Psoas muscle (tissue), 8 donors: ENCODE data around the gene DYNC1LI1. TPM values are rescaled to one million over a fixed set of nuclear protein-coding genes. Genes with fewer than 3 reads are reported as not detected.
A peak's percentile ranks its signal among the peaks of the same experiment; 100 is the strongest.

Experiments
- ATAC-seq, 4 donors: fragments of 200-7000 bp; cut with Tn5 transposase; one replicate each; pipeline ENCODE4 v1.9.1; 2020; ENCODE audit warnings: moderate library complexity in 3 of 4, mild to moderate bottlenecking in 2 of 4
- DNase-seq, 2 donors: peaks; one replicate each; pipeline ENCODE4 v3.0.0-alpha.2; 2020
- H3K27ac ChIP-seq: fragments of 200-600 bp; one replicate; pipeline ENCODE4 v1.8.0; 2022
- H3K27me3 ChIP-seq, 3 donors: fragments of 200-600 bp in 1 of 3; one replicate each; pipeline versions ENCODE4 v1.6.1 to v1.8.0; 2013 to 2022; ENCODE audit warnings: low read length in 2 of 3, mild to moderate bottlenecking in 2 of 3, moderate library complexity in 1 of 3; ENCODE audit not compliant: insufficient read depth in 3 of 3
- H3K36me3 ChIP-seq, 2 donors: fragments of 200-600 bp in 1 of 2; one replicate each; pipeline versions ENCODE4 v1.6.1 to v1.8.0; 2013 to 2022; ENCODE audit warnings: low read depth in 1 of 2, mild to moderate bottlenecking in 1 of 2, moderate library complexity in 1 of 2; ENCODE audit not compliant: insufficient read depth in 1 of 2
- H3K4me1 ChIP-seq: fragments of 200-600 bp; one replicate; pipeline ENCODE4 v1.8.0; 2022
- H3K4me3 ChIP-seq: fragments of 200-600 bp; one replicate; pipeline ENCODE4 v1.8.0; 2022; ENCODE audit warnings: mild to moderate bottlenecking
- H3K9me3 ChIP-seq: fragments of 200-600 bp; one replicate; pipeline ENCODE4 v1.8.0; 2022
- WGBS, 3 donors: extraction: QIAGEN DNeasy Blood & Tissue Kit; methylation state at CpG; one replicate each; pipeline versions ENCODE4 v1.1.6 to v1.1.7; 2013; 5-methylcytosine and 5-hydroxymethylcytosine counted together
- intact Hi-C, 2 donors: fragments of 100-400 bp; cut with DNase I; formaldehyde crosslinking; loops; one replicate each; pipeline versions ENCODE4 v1.11.0 to v1.14.2; 2022
- polyA plus RNA-seq, 3 donors: library from polyadenylated mRNA; stranded (reverse); fragments of 200-250 nt; gene quantifications; one replicate each; pipeline ENCODE4 v1.2.3, GENCODE V29; 2013
- total RNA-seq, 4 donors: library from RNA; stranded (reverse); fragmentation: NEBNext Ultra II Directional in 2 of 4; extraction: Animal tissue kit (Norgen Biotek cat#: 25700) in 2 of 4; gene quantifications; one replicate each; pipeline versions ENCODE4 v1.2.1 to v1.2.4, GENCODE V29; 2021 to 2023
- TF ChIP-seq, protein P1 (sequence below): fragments of 200-600 bp; IDR thresholded peaks from one replicate; pipeline ENCODE4 v1.8.0; 2022; ENCODE audit warnings: antibody characterized with exemption
- donor health status: healthy with polysubstance abuse.
- donor health status: DM: no; HTN: no; CAD: no; lungs with moderate emphysema.
- donor health status: Bipolar disorder and iron deficiency.
- donor health status: healthy.
- donor health status: DM: yes; HTN: yes; CAD: no.
- donor health status: DM: no; HTN: no; CAD: no.
- donor health status: DM: no; HTN: no; CAD: no.
- donor health status: DM: yes; HTN: yes; CAD: no.

DYNC1LI1 gene
- total and polyA plus RNA-seq, 7 donors, result 37.4 to 56.8 (median 47.3) TPM

DNA sequence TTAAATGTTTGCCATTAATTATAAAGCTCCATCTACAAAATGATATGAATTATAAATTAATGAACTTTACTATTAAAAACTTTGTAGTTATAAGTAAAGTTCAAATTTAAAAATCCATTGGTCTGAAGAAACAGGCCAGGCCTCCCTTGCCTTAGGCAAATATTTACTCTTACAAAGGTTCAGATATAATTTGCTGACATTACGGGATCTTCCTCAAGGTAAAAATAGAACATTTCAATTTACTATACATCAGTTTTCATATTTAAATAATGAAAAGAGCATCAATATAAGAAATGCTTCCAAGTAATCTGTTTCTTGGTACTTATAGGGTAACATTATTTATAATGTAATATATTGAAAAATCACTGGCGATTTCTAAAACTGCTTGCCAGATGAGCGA, 71.7 kb downstream of the DYNC1LI1 start:
- Histone ChIP-seq H3K4me3 (no peak overlapping the region), H3K4me1 (peaks cover 22% of the 10 kb centered on the region), H3K27ac (no peak overlapping the region), H3K27me3 (no peaks in the 10 kb centered on the region), H3K9me3 (no peaks in the 10 kb centered on the region), H3K36me3 (no peaks in the 10 kb centered on the region)
- intact Hi-C loops, result no loop called here
- 97 to 98% (median 97%) methylated on average over 3 of the region's 3 CpGs for WGBS, 3 donors
- no peak for DNase-seq
- no peak for ATAC-seq
- TF ChIP-seq, protein P1, sequence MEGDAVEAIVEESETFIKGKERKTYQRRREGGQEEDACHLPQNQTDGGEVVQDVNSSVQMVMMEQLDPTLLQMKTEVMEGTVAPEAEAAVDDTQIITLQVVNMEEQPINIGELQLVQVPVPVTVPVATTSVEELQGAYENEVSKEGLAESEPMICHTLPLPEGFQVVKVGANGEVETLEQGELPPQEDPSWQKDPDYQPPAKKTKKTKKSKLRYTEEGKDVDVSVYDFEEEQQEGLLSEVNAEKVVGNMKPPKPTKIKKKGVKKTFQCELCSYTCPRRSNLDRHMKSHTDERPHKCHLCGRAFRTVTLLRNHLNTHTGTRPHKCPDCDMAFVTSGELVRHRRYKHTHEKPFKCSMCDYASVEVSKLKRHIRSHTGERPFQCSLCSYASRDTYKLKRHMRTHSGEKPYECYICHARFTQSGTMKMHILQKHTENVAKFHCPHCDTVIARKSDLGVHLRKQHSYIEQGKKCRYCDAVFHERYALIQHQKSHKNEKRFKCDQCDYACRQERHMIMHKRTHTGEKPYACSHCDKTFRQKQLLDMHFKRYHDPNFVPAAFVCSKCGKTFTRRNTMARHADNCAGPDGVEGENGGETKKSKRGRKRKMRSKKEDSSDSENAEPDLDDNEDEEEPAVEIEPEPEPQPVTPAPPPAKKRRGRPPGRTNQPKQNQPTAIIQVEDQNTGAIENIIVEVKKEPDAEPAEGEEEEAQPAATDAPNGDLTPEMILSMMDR, result no peak

DNA sequence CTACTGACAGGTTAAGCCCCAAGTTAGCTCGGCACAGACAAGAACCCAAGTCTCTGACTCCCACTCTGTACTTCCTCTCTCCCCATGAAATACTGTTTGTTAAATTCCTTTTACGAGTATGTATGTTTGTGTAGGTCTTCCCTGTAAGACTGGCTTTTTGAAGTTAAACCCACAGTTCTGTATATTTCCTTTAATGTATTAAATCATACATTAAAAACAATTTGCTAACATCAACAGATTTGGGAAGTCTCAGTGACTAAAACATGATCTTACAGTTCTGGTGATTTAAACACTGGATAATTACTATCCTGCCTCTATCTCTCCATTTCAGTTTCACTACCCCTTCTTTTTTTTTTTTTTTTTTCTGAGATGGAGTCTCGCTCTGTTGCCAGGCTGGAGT, 72.4 kb downstream of the DYNC1LI1 start:
- H3K36me3 ChIP-seq, result no peaks in the 10 kb centered on the region
- ATAC-seq, result no peak
- H3K9me3 ChIP-seq, result no peaks in the 10 kb centered on the region
- H3K4me1 ChIP-seq, result peaks cover 21% of the 10 kb centered on the region
- H3K4me3 ChIP-seq, result no peak overlapping the region
- intact Hi-C loops, result no loop called here
- TF ChIP-seq, protein P1, result no peak
- no peaks in the 10 kb centered on the region for H3K27me3 ChIP-seq
- WGBS, 3 donors, result 91 to 93% (median 92%) methylated on average over 3 of the region's 3 CpGs
- no peak overlapping the region for H3K27ac ChIP-seq
- no peak for DNase-seq

DNA sequence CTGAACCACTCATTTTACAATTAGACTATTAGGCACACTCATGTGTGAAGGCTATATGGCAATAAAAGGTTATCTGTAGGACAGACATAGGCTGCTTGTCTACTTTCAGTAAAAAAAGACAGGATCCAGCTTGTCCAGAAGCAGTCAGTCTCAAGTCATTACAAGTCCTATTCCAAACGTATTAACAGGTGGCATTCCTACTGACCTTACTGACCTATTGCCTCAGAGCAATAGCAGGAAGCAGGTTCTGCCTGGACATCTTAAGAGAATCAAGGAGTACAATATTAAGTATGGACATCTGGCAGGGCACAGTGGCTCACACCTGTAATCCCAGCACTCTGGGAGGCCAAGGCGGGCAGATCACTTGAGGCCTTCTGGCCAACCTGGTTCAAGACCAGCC, 75.0 kb downstream of the DYNC1LI1 start:
- H3K4me1 ChIP-seq, result peaks cover 7% of the 10 kb centered on the region
- no peaks in the 10 kb centered on the region for H3K27me3 ChIP-seq
- intact Hi-C loops, result no loop called here
- 57 to 74% (median 58%) methylated on average over 2 of the region's 2 CpGs for WGBS, 3 donors
- no peak overlapping the region for H3K4me3 ChIP-seq
- TF ChIP-seq, protein P1, result no peak
- no peak for DNase-seq
- no peaks in the 10 kb centered on the region for H3K36me3 ChIP-seq
- peak in 2 of 4 donors; percentile 43 to 48 for ATAC-seq
- H3K9me3 ChIP-seq, result no peaks in the 10 kb centered on the region
- H3K27ac ChIP-seq, result no peak overlapping the region

DNA sequence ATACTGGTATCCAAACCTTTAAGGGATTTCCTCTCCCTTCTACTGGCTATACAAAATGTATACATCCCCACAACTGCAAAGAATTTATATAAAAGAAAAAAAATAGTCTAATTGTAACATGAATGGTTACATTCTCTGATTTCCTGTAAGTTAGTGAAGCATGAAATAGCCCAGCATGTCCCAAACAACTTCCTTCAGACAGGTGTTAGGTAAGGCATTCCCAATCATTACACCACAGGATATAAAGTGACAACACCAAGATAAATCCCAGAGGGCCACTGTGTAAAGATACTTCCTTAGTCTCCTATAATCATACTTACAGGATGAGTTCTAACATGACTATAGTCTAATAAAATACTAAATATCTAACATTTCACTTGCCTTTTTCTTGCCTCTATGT, 75.6 kb downstream of the DYNC1LI1 start:
- intact Hi-C loops, result no loop called here
- ATAC-seq, result no peak
- TF ChIP-seq, protein P1, result no peak
- Histone ChIP-seq H3K4me1 (peaks cover 7% of the 10 kb centered on the region), H3K36me3 (no peaks in the 10 kb centered on the region), H3K4me3 (no peak overlapping the region), H3K27ac (no peak overlapping the region), H3K27me3 (no peaks in the 10 kb centered on the region), H3K9me3 (no peaks in the 10 kb centered on the region)
- DNase-seq, result no peak
